HCEC 1CT (cell line): Measurements from ENCODE around the gene KCNIP2.
A peak's percentile ranks its signal among the peaks of the same experiment; 100 is the strongest.

Source experiments
- DNase-seq: peaks from one replicate; pipeline ENCODE4 v3.0.0-alpha.2; 2017

The KCNIP2 gene

DNA sequence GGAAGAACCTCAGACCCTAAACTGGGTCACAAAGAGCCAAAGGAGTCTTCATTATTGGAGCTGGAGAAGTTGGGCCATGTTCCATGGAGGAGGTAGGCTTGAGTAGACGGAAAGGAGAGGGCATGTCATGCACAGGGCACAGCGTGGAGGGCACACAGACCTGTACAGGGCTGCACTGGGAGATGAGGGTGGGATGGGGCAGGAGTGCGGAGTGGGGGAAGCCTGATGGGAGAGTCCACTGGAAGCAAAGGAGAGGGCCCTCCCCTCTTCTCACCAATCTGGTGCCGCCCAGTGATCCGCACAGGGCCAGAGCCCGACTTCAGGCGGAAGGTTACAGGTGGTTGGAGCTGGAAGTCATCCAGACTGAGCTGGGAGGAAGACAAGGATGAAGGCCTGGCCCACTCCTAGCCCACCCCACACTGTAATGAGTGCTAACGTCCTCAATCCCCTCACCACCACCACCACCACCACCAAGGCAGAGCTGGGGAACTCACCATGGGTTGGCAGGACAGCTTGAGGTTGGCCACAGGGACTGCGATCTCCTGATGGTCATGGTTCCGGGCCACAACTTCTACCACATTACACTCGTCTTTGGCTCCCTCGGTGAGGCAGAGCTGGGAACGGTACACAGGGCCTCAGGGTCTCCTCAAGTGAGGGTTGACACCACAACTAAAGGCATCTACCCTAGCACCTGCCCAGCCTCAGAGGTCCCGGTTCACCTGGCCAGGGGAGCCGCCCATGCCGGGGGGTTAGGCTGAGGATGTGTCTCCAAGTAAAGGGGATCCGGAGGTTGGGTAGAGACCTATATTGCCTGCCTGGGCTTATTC is 61.4 kb downstream of the KCNIP2 start:
- no peak for DNase-seq

DNA sequence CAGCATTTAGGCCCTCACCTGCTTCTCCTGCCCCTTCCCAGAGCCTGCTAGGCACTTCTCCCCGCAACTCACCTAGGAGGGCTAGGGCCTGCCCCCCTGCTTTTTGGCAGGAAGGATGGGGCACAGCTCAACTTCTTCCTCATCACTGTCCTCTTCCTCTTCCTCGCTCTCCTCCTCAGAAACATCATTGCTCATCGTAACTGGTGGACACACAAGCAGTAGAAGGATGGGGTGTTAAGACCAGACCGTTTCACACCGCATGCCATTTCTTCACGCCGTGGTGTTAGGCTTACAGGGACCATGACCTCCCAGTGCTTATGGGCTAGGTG is 62.0 kb downstream of the KCNIP2 start:
- no peak for DNase-seq

DNA sequence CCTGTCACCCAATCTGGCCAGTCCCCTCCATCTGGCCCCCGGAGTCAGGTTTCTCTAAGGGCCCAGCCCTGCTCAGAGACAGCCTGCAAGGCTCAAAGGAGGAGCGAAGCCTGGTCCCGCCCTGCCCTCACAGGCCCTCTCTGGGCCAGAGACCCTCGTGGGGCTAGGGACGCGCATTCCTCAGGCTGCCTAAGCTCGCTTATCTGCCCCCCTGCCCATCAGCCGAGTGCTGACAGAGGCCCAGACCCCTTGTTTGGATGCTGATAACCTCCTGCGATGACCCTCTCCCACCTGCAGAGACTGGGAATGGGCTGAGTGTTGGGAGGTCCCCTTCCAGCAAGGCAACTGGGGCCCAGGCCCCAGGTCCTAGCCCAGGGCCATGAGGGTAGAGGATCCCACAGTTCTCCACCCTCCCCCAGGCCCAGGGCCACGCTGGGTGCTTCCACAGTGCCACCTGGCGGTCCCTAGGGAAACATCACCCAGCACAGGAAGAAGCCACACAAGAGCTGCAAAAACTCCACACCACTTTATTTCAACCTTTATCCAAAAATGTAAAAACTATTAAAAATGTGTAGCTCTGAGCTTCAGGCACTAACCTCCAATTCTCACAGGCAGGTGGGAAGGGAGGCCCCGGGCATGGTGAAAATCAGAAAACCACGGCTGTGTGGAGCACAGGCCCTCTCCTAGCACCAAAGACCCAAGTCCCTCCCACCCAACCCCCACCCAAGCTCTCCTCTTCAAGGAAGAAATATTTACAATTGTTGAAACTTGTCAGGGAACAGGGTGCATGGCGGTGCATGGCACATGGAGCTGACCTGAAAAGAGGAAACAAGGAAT is 62.6 kb downstream of the KCNIP2 start:
- peak; percentile 52 for DNase-seq

DNA sequence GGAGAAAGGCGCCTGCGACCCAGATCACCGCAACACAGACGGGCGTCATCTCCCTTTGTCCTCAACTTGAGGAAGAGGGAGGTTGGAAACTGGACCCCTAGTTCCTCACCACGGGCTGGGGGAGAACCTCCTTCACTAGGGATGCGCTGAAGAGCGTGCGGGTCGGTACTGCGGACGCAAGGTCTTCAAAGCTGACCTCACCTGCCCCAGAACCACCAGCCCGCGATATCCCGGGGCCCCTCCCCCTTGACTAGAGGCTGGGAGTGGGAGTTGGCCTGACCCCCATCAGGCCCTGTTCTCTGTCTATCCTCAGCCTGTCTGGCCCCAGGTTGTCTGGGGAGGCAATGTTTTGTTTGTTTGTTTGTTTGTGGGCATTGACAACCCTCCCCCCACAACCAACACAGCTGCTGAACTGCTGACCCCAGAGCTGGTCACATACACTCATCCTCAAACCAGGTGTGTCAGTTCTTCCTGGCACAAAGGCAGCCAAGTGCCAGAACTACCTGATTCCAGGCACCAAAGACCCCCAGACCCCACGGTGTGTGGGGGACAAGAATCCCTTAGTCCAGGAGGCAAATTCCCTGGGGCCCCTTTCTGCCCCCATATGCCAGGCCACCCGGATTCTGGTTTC is 63.3 kb downstream of the KCNIP2 start:
- no peak for DNase-seq

DNA sequence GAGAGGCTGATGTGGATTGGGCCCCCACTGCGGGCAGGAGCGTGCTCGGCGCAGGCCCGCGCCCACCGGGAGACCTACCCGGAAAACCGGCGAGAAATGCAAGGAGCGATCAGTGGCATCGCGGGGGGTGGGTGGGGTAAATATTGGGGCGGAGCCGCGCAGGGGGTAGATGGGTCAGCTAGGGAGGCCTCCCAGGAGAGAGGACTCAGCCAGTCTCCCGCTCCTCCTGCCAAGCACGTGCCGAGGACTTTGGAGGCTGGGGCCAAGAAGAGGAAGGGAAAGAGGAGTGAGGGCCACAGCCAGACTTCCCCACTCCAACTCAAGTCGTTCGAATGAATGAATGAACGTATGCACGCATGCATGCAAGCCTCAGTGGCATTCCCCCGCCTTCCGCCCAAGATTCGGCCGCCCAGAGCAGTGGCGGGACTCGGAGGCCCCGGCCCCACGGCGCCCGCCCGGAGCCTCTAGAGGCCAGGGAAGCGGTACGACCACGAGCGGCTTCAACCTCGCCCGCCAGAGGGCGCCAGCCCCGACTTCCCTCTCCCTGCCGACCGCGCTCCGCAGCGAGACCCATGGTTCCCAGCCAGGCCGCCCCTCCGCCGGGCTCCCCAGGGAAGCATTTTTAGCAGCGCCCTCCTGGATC is 63.9 kb downstream of the KCNIP2 start:
- peak; percentile 27 for DNase-seq

DNA sequence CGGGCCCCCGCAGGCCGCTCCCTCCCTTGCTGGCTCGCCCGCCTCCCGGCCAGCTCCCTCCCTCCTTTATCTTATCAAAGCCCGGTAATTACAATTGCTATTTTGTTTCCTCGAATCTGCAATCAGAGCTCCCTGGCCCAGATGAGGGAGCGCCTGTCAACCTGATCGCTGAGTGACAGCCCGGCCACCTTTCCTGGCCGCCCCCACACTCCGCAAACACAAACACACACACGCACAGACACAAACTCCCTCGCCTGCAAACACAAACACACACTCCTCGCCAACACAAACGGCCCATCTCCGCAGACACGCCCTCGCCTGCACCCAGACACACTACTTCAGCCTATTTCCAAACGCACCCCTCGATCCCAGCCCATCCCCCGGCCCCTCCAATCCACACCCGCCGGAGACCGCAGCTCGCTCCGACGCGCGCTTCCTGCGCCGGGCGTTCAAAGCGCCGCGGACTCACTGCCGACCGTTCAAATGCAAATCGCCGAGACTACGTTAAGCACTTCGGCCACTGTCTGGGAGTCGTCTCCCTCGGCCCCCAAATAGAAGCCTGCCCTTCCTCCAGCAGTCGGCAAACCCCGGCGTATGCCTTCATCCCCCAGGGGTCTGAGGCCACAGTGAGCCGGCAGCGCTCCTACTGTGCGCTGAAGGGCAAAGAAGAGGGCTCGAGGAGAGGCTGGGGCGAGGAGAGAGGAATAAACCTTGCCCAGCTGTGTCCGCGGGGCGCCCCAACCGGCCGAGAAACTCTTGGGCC is 64.6 kb downstream of the KCNIP2 start:
- no peak for DNase-seq

DNA sequence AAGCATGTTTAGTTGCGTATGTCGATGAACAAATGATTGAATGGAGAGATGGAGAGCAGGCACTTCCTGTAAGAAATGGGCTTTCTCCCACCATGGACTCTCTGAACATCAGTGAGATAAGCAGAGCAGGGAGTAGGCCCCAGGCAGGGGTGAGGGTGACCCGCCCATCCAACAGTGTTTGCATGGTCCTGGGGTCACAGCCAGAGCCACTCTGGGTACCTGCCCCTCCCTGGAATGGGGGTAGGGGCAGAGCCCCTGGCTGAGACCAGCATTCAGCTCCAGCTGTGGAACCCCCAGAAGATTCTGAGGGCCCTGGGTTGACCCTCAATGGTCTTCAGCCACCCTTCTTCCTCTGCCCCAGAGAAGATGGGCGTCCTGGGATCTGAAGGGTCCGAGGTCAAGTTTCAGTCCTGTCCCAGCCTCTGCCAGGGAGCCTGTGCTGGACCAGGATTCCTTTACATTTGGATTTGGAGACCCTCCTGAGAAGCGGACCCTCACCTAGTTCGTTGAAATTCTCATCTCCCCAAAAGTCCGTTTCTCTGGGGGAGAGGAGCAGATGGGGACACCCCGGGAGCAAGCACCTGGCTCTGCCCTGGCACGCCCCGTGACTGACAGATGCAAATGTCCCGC is 65.3 kb downstream of the KCNIP2 start:
- no peak for DNase-seq

DNA sequence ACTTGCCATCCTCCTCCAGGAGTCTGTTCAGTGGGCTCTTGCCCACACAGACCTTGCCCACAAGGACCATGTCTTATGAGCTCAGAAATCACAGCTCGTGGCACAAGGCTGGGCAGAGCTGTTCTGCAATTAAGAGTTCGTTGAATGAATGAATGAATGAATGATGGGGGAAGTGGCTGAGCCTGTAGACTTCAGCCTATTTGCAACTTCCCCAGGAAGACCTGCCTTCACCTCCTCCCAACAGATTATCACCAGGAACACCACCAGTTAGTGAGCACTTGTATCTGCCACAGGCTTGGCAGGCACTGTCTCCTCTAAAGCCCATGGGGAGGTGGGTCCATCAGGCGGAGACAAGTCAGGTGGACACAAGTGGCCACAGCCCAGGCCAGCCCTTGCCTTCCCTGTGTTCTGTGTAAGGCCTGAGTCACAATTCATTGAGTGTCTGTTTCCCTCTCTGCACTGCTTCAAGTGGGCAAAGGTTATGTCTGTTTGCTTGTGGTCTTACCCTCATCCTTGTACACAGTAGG is 65.9 kb downstream of the KCNIP2 start:
- DNase-seq: no peak

DNA sequence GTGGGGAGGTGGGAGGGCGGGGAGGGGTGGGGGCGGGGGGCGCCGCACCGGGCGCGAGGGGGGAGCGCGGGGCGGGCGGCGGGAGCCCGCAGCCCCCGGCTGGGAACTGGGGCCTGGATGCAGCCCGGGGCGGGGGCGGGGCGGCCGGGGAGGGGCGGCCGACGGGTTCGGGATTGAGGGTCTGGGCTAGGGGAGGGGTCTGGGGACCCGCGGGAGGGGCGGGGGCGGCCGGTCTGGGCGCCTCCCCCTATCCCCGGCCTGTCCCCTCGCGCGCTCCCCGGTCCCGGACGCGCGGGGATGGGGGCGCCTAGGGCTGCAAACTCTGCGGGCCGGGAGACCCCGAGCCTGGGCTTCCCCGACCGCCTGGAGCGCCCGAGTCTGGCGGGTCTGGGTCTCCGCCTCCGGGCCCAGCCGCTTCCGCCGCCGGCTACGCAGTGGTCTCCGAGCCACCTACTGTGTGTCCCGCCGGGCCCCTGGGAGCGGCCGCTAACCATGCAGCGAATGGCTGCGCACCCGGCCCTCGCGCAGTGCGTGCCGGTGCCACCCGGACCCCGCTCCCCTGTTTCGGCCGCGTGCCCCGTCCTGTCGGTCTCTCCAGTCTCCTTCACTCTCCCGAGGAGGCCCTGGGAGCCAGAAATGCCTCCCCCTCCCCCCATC is 67.3 kb downstream of the KCNIP2 start:
- DNase-seq: no peak
